IMR-90 (cell line): Measurements from ENCODE around the gene EFCC1. TPM values are rescaled to one million over a fixed set of nuclear protein-coding genes. Genes with fewer than 3 reads are reported as not detected.

Experiments
- ATAC-seq: fragments of 200-7000 bp; cut with Tn5 transposase; 2 replicates; pipeline ENCODE4 v1.9.1; 2020; ENCODE audit warnings: low read depth, mild to moderate bottlenecking, moderate library complexity
- BruUV-seq: library from RNA; stranded (reverse); fragments of 400-500 nt; replicated peaks from 2 replicates; lab custom pipeline; 2021; lab: Mats Ljungman, UMichigan
- CTCF ChIA-PET: fragments of 300-600 bp; formaldehyde crosslinking; extraction: SDS; loops from one replicate; lab custom pipeline; 2021; ENCODE audit warnings: antibody characterized with exemption; lab: Yijun Ruan, JAX
- POLR2A ChIA-PET: fragments of 300-600 bp; sonication (Branson Sonifier 250); formaldehyde crosslinking; loops from one replicate; lab custom pipeline; 2022; ENCODE audit warnings: antibody characterized with exemption; ENCODE audit not compliant: unreplicated experiment; lab: Charles Lee
- DNase-seq: peaks from one replicate; pipeline ENCODE4 v3.0.0; 2013
- H2AFZ ChIP-seq: replicated peaks from 2 replicates; pipeline ENCODE3; 2013; ENCODE audit warnings: low read length, mild to moderate bottlenecking; ENCODE audit not compliant: poor library complexity
- H2AK5ac ChIP-seq: 2 replicates; pipeline ENCODE4 v1.6.1; 2013; ENCODE audit warnings: low read depth, low read length, inconsistent platforms
- H2AK9ac ChIP-seq: replicated peaks from 2 replicates; pipeline ENCODE3; 2013; ENCODE audit warnings: mild to moderate bottlenecking, low read depth, low read length, moderate library complexity; ENCODE audit not compliant: poor library complexity
- H2BK120ac ChIP-seq: 2 replicates; pipeline ENCODE4 v1.6.1; 2013; ENCODE audit warnings: low read depth, low read length, inconsistent platforms
- H2BK15ac ChIP-seq: 3 replicates; pipeline ENCODE4 v1.6.1; 2013; ENCODE audit warnings: low read depth, low read length, inconsistent platforms
- H2BK20ac ChIP-seq: 2 replicates; pipeline ENCODE4 v1.6.1; 2013; ENCODE audit warnings: low read depth, mild to moderate bottlenecking, inconsistent platforms, low read length, moderate library complexity
- H2BK5ac ChIP-seq: 2 replicates; pipeline ENCODE4 v1.6.1; 2013; ENCODE audit warnings: mild to moderate bottlenecking, low read depth, low read length, inconsistent platforms; ENCODE audit not compliant: poor library complexity, severe bottlenecking
- H3K14ac ChIP-seq: replicated peaks from 2 replicates; pipeline ENCODE4 v1.6.1; 2013; ENCODE audit warnings: low read depth, low read length, inconsistent platforms
- H3K18ac ChIP-seq: 2 replicates; pipeline ENCODE4 v1.6.1; 2013; ENCODE audit warnings: low read depth, low read length, control low read depth
- H3K23ac ChIP-seq: 2 replicates; pipeline ENCODE4 v1.6.1; 2013; ENCODE audit warnings: low read depth, low read length, inconsistent platforms
- H3K27ac ChIP-seq: 2 replicates; pipeline ENCODE4 v1.5.1; 2013; ENCODE audit warnings: mild to moderate bottlenecking, control low read depth, low read length; ENCODE audit not compliant: insufficient read depth
- H3K27me3 ChIP-seq: 2 replicates; pipeline ENCODE4 v1.6.1; 2013; ENCODE audit warnings: low read length; ENCODE audit not compliant: control insufficient read depth, insufficient read depth
- H3K36me3 ChIP-seq: 2 replicates; pipeline ENCODE4 v1.6.1; 2013; ENCODE audit warnings: low read length, mixed read lengths; ENCODE audit not compliant: control insufficient read depth, insufficient read depth
- H3K4ac ChIP-seq: 2 replicates; pipeline ENCODE4 v1.6.1; 2013; ENCODE audit warnings: low read depth, low read length, inconsistent platforms
- H3K4me1 ChIP-seq: 2 replicates; pipeline ENCODE4 v1.6.1; 2013; ENCODE audit warnings: low read length, mixed read lengths; ENCODE audit not compliant: control insufficient read depth, insufficient read depth
- H3K4me2 ChIP-seq: 2 replicates; pipeline ENCODE4 v1.6.1; 2013; ENCODE audit warnings: low read depth, mild to moderate bottlenecking, control low read depth, low read length, moderate library complexity
- H3K4me3 ChIP-seq: 2 replicates; pipeline ENCODE4 v1.5.1; 2013; ENCODE audit warnings: low read depth, mild to moderate bottlenecking, control low read depth, low read length, moderate library complexity; ENCODE audit not compliant: insufficient read depth
- H3K56ac ChIP-seq: 2 replicates; pipeline ENCODE4 v1.6.1; 2013; ENCODE audit warnings: low read length, inconsistent platforms; ENCODE audit not compliant: insufficient read depth; ENCODE audit errors: extremely low read depth
- H3K79me1 ChIP-seq, 2 experiments: 2 replicates each; pipeline ENCODE4 v1.6.1; 2013; ENCODE audit warnings: low read length in 2 of 2, inconsistent platforms in 1 of 2, low read depth in 1 of 2
- H3K9ac ChIP-seq: 2 replicates; pipeline ENCODE4 v1.6.1; 2013; ENCODE audit warnings: low read depth, low read length, control low read depth
- H3K9me1 ChIP-seq: 2 replicates; pipeline ENCODE4 v1.6.1; 2013; ENCODE audit warnings: low read length, inconsistent platforms; ENCODE audit not compliant: insufficient read depth
- H3K9me3 ChIP-seq: 2 replicates; pipeline ENCODE4 v1.6.1; 2013; ENCODE audit warnings: low read length; ENCODE audit not compliant: control insufficient read depth, insufficient read depth
- H4K20me1 ChIP-seq: 2 replicates; pipeline ENCODE4 v1.6.1; 2013; ENCODE audit warnings: low read length, inconsistent platforms; ENCODE audit not compliant: insufficient read depth
- H4K5ac ChIP-seq: 2 replicates; pipeline ENCODE4 v1.6.1; 2013; ENCODE audit warnings: mild to moderate bottlenecking, low read depth, low read length, control low read depth
- H4K8ac ChIP-seq, 2 experiments: 2 replicates each; pipeline ENCODE4 v1.6.1; 2013; ENCODE audit warnings: low read depth in 2 of 2, low read length in 2 of 2, control low read depth in 1 of 2, inconsistent platforms in 1 of 2
- H4K91ac ChIP-seq: 2 replicates; pipeline ENCODE4 v1.6.1; 2013; ENCODE audit warnings: low read depth, low read length, inconsistent platforms; ENCODE audit not compliant: insufficient read depth
- CEBPB ChIP-seq: IDR thresholded peaks from 2 replicates; pipeline ENCODE4 v1.6.1; 2012; ENCODE audit warnings: low read depth, low read length, improper control_type of control experiment
- CHD1 ChIP-seq: IDR thresholded peaks from 2 replicates; pipeline ENCODE4 v1.6.1; 2012; ENCODE audit warnings: low read depth, low read length, improper control_type of control experiment
- ELK1 ChIP-seq: fragments of 150-350 bp; IDR thresholded peaks from 2 replicates; pipeline ENCODE4 v1.6.1; 2016; ENCODE audit warnings: low read depth, mild to moderate bottlenecking, low read length, moderate library complexity, borderline replicate concordance
- FOS ChIP-seq: fragments of 150-350 bp; IDR thresholded peaks from 2 replicates; pipeline ENCODE4 v1.6.1; 2016; ENCODE audit warnings: low read depth, low read length
- MAFK ChIP-seq: IDR thresholded peaks from 2 replicates; pipeline ENCODE4 v1.6.1; 2012; ENCODE audit warnings: low read depth, low read length, improper control_type of control experiment
- MAZ ChIP-seq: IDR thresholded peaks from 2 replicates; pipeline ENCODE4 v1.6.1; 2012; ENCODE audit warnings: low read depth, mild to moderate bottlenecking, low read length, improper control_type of control experiment, moderate library complexity, borderline replicate concordance
- MXI1 ChIP-seq: IDR thresholded peaks from 2 replicates; pipeline ENCODE4 v1.6.1; 2012; ENCODE audit warnings: low read depth, mild to moderate bottlenecking, low read length, moderate library complexity, borderline replicate concordance
- NFE2L2 ChIP-seq: fragments of 150-350 bp; IDR thresholded peaks from 2 replicates; pipeline ENCODE4 v1.6.1; 2016; ENCODE audit warnings: low read depth, mild to moderate bottlenecking, low read length
- POLR2A ChIP-seq: IDR thresholded peaks from 2 replicates; pipeline ENCODE4 v1.6.1; 2012; ENCODE audit warnings: mild to moderate bottlenecking, low read depth, low read length
- RAD21 ChIP-seq: IDR thresholded peaks from 2 replicates; pipeline ENCODE4 v1.6.1; 2012; ENCODE audit warnings: low read length, improper control_type of control experiment
- RCOR1 ChIP-seq: IDR thresholded peaks from 2 replicates; pipeline ENCODE4 v1.6.1; 2012; ENCODE audit warnings: mild to moderate bottlenecking, low read length, improper control_type of control experiment; ENCODE audit not compliant: insufficient replicate concordance
- RFX5 ChIP-seq: IDR thresholded peaks from 2 replicates; pipeline ENCODE4 v1.8.0; 2012; ENCODE audit warnings: low read depth, mild to moderate bottlenecking, low read length, moderate library complexity
- SMC3 ChIP-seq: fragments of 150-350 bp; IDR thresholded peaks from 2 replicates; pipeline ENCODE4 v1.6.1; 2016; ENCODE audit warnings: low read depth, mild to moderate bottlenecking, antibody characterized with exemption, low read length, moderate library complexity
- WGBS, 2 experiments: methylation state at CpG; one replicate each; pipeline versions ENCODE4 v1.1.5 to v1.1.7; 2013; ENCODE audit warnings: missing lambda C conversion rate in 2 of 2; ENCODE audit not compliant: insufficient read length in 1 of 2; ENCODE audit errors: extremely low coverage in 2 of 2; 5-methylcytosine and 5-hydroxymethylcytosine counted together
- dilution Hi-C: fragments of 300-500 bp; cut with HindIII; formaldehyde crosslinking; loops from one replicate; pipeline ENCODE4 v1.14.3; 2018; ENCODE audit warnings: low sequenced_read_pairs; ENCODE audit not compliant: unreplicated experiment
- in situ Hi-C: fragments of 300-500 bp; cut with MboI; formaldehyde crosslinking; loops from 3 replicates; pipeline ENCODE4 v1.14.3; 2019; ENCODE audit warnings: low sequenced_read_pairs, inconsistent platforms, mixed read lengths
- intact Hi-C: fragments of 100-400 bp; cut with micrococcal nuclease; formaldehyde crosslinking; loops from 2 replicates; pipeline ENCODE4 v1.10.0; 2022
- polyA plus RNA-seq, 3 experiments: library from polyadenylated mRNA; depleted of rRNA; stranded (reverse); fragments of >200 nt; gene quantifications; 2 replicates each; pipeline ENCODE4 v1.2.3, GENCODE V29; 2012; ENCODE audit warnings: low replicate concordance in 1 of 3
- total RNA-seq: library from RNA; depleted of rRNA; stranded (reverse); fragments of >200 nt; gene quantifications from 2 replicates; pipeline ENCODE4 v1.2.3, GENCODE V29; 2012
- TF ChIP-seq, protein P1 (sequence below): fragments of 150-350 bp; IDR thresholded peaks from 2 replicates; pipeline ENCODE4 v1.6.1; 2017; ENCODE audit warnings: mild to moderate bottlenecking, antibody characterized with exemption, low read length, low read depth
- TF ChIP-seq, protein P2 (sequence below): conservative IDR thresholded peaks from 2 replicates; pipeline ENCODE4 v1.5.1; 2012; ENCODE audit warnings: mild to moderate bottlenecking, low read depth, low read length, improper control_type of control experiment

Gene EFCC1
- total and polyA plus RNA-seq, 2 of the 4 experiments (the other 2 are of a cell fraction) = not detected

- DNase-seq (no peak), ATAC-seq (no peak)
- no CpG with 5 or more reads among the region's 1 CpG for whole genome bisulfite sequencing, 2 experiments
- Histone ChIP-seq H2AK9ac (no peak overlapping the region), H3K4me3 (no peak overlapping the region), H2AFZ (no peak overlapping the region), H3K9me1 (no peaks in the 10 kb centered on the region), H3K79me1 (no peaks in the 10 kb centered on the region), H3K56ac (no peak overlapping the region), H2AK5ac (no peak overlapping the region), H3K27ac (no peak overlapping the region), H4K20me1 (no peaks in the 10 kb centered on the region), H3K36me3 (no peaks in the 10 kb centered on the region), H2BK20ac (no peak overlapping the region), H3K23ac (no peak overlapping the region), H3K4me2 (no peak overlapping the region), H4K8ac (no peak overlapping the region), H4K91ac (no peak overlapping the region), H3K4ac (no peak overlapping the region), H3K14ac (no peak overlapping the region), H3K18ac (no peak overlapping the region), H3K9me3 (no peaks in the 10 kb centered on the region), H2BK120ac (no peak overlapping the region), H3K27me3 (peaks cover 12% of the 10 kb centered on the region), H3K9ac (no peak overlapping the region), H3K4me1 (peaks cover 2% of the 10 kb centered on the region; the same call in 1 of the 2 replicates), H2BK15ac (no peak overlapping the region), H2BK5ac (peak overlapping the region; percentile 61), H4K5ac (no peak overlapping the region)
- dilution Hi-C loops (no loop called here), in situ Hi-C loops (no loop called here), intact Hi-C loops (no loop called here)
- BruUV-seq = no TSS peak
- ChIA-PET POLR2A (no interaction called here), CTCF (no interaction called here)
- TF ChIP-seq RAD21 (no peak), RCOR1 (no peak), ELK1 (no peak), MAZ (no peak), NFE2L2 (no peak), POLR2A (no peak), MAFK (no peak), CEBPB (no peak), SMC3 (no peak), RFX5 (no peak), CHD1 (no peak), FOS (no peak), MXI1 (no peak)
- TF ChIP-seq, protein P1, sequence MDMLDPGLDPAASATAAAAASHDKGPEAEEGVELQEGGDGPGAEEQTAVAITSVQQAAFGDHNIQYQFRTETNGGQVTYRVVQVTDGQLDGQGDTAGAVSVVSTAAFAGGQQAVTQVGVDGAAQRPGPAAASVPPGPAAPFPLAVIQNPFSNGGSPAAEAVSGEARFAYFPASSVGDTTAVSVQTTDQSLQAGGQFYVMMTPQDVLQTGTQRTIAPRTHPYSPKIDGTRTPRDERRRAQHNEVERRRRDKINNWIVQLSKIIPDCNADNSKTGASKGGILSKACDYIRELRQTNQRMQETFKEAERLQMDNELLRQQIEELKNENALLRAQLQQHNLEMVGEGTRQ = no peak
- TF ChIP-seq, protein P2, sequence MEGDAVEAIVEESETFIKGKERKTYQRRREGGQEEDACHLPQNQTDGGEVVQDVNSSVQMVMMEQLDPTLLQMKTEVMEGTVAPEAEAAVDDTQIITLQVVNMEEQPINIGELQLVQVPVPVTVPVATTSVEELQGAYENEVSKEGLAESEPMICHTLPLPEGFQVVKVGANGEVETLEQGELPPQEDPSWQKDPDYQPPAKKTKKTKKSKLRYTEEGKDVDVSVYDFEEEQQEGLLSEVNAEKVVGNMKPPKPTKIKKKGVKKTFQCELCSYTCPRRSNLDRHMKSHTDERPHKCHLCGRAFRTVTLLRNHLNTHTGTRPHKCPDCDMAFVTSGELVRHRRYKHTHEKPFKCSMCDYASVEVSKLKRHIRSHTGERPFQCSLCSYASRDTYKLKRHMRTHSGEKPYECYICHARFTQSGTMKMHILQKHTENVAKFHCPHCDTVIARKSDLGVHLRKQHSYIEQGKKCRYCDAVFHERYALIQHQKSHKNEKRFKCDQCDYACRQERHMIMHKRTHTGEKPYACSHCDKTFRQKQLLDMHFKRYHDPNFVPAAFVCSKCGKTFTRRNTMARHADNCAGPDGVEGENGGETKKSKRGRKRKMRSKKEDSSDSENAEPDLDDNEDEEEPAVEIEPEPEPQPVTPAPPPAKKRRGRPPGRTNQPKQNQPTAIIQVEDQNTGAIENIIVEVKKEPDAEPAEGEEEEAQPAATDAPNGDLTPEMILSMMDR = no peak
Measured at GRCh38 chr3:128975276-128975675, 25.8 kb upstream of the EFCC1 start.
